ELR (cell line): ENCODE data around the gene PTPRN2.

ENCODE experiments used
- DNase-seq: peaks from one replicate; pipeline ENCODE4 v3.0.0-alpha.2; 2015; ENCODE audit warnings: low read depth

Gene PTPRN2

DNA sequence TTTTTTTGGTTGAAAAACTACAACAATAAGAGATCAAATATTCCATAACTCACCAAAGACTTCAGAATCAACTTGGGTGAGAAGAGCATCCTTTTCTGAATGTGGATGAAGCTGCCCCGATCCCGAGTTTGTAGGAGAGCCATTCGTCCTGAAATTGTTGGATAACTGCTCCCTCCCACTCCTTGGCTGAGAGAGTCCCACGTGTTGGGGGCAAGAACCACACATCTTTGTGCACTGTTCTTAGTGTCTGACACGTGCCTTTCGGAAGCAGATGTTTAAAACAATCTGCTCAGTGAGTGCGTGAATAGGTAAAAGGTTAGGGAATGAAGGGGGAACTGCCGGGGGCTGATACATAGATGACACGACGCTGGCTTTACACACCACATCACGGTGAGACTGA is 575.7 kb downstream of the PTPRN2 start:
- DNase-seq: no peak

DNA sequence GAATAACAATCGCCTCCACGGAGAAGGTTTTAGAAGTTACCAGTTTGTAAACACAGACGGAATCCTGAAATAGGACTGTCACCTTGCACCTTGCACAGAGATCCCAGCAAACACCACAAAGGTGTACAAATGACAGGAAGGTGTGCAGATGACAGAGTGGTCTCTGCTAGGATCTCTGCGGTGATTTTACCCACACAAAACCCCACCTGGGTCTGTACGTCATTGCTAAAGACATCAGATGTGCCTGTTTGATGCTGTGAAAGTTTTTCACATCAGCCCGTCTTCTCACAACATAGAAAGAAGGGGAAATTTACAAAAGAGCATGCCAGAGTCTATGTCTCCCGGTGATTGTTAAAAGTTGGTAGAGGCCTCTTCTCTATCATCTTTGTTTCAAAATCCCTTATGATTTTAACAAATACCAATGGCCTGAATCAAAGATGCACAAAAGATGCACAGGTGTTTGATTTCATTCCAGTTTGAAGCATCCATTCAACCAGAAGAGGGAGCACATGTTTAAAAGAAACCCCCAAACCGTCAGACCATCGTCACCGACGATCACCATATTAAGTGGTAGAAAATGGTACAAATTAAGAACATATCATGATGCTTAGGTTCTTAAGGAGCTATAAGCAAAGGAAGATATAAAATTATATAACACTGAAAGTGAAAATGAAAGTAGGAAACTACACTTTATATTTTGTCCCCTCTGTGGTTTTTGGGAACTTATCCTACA is 576.5 kb downstream of the PTPRN2 start:
- DNase-seq: no peak

DNA sequence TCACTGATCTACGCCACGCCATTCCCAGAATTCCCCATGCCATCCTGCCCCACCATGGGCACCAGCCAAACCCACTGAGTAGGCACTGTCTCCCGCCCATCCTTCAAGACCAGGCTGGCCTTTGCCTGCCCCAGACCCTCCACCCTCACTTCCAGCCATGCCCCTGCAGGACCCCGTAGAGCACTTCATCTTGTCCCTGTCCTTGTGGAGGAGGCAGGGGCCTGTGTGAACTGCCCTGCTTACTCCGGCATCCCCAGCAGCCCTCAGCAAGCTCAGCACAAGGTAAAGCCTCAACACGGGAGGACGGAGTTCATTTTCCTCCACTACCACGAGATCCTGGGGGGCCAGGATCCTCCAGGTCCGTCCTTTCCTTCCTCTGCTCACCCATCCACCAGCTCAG is 577.7 kb downstream of the PTPRN2 start:
- DNase-seq: no peak

DNA sequence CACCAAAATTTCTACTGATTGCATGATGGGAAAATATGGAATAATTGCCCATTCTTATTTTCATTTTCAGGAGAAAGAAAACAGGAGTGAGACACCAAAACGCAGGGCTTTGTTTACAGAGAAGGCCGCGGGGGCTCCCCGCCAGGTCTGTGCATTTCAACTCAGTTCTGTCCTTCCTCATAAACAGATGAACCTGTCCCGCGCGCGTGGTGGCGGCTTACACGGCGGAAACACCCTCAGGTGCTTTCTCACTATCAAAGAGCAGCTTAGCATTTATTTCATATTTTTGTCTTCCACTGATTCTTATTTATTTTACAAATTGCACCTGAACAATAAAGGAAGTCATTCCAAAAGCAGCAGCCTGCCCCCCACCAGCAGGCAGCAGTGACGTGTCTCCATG is 579.4 kb downstream of the PTPRN2 start:
- DNase-seq: no peak

DNA sequence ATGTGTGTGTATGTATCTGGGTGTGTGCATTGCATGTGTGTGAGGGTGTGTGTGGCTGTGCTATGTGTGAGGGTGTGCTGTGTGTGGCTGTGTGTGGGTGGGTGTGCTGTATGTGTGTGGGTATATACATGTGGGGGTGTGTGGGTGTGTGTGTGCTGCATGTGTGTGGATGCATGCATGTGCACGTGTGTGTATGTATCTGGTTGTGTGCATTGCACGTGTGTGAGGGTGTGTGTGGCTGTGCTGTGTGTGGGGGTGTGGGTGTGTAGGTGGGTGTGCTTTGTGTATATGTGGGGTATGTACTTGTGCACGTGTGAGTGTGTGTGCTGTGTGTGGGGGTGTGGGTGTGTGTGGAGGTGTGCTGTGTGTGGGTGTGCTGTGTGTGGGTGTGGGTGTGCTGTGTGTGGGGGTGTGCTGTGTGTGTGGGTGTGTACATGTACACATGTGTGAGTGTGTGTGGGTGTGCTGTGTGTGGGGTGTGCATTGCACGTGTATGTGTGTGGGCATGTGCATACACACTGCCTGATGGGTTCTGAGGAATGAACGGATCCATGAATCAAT is 579.8 kb downstream of the PTPRN2 start:
- no peak for DNase-seq

DNA sequence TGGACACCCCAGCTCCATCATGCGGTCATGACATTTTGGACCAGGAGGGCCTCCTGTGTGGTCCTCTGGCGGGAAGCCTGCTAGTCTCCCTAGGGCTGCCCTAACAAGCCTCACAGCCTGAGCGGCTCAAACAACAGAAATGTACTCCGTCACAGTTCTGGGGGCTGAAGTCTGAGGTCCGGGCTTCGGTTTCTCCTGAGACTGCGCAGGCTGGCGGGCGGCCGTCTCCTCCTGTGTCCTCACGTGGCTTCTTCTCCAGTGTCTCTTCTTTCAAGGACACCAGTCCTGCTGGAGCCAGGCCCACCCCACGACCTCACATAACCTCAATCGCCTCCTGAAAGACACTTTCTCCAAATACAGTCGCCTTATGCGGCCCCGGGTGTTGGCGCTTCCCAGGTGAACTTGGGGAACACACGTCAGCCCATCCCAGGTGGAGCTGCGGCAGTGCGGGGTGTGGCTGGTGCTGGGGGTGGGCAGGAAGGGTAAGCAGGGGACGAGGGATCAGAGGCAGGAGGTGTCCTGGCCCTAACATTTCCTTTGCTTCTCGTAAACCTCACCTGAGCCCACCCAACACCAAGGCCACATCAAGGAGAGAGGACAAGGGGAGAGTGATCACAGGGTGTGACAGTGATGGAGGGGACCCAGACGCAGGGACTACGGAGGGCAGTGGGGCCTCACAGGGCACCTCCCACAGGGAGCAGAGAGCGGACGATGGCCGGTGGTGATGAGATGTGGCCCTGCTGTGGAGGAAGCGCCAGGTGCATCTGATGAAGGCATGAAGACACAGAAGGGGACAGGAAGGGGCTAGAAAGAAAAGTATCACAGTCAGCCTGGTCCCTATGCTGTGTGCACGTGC is 580.6 kb downstream of the PTPRN2 start:
- DNase-seq: no peak

GRCh38 chr7:158005531-158005930 is 582.1 kb downstream of the PTPRN2 start:
- DNase-seq: no peak

DNA sequence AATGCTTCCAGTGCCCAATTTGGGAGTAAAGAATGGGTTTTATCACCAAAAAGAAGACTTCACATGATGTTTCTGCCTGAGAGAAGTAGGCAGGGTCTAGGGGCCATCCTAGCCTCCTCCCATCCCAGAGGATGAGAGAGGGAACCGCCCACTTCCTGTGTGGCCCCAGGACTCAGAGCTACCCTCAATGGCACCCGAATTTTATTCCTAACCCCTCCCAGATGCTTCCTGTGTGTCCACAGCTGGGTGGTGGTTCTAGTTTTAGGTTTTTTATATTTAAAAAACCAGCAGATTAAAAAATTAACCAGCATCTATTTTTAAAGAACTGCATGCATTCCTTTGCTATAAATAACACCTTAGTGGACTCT is 583.5 kb downstream of the PTPRN2 start:
- no peak for DNase-seq

DNA sequence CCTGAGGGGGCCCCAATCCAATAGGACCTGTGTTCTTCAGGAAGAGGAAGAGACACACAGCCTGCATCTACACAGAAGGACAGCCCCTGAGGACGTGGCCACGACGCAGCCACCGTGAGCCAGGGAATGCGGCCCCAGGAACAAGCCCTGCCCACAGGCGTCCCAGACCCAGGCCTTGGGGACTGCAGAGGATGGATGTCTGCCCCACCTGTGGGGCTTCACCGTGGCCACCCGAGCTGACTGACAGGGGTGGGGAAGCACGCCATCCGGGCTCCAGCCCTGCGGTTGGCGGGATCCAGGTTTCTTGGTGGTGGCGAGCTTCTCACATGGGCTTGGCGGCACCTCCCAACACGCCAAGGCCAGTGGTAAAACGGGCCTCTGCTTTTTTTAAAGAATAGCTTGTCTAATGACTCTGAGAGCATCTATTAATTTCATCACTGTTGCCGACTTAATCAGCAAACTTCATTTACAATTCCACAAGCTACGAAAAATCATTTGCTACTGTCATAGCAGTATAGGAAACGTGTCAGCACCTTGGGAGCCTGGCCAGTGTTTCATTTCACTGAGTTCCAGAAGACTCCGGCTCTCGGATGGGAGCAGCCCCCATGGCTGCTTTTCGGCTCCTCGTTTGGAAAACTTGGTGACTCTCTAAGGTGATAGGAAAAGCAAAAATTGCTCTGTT is 584.0 kb downstream of the PTPRN2 start:
- DNase-seq: no peak

GRCh38 chr7:158002486-158003080 is 585.0 kb downstream of the PTPRN2 start:
- DNase-seq: no peak

DNA sequence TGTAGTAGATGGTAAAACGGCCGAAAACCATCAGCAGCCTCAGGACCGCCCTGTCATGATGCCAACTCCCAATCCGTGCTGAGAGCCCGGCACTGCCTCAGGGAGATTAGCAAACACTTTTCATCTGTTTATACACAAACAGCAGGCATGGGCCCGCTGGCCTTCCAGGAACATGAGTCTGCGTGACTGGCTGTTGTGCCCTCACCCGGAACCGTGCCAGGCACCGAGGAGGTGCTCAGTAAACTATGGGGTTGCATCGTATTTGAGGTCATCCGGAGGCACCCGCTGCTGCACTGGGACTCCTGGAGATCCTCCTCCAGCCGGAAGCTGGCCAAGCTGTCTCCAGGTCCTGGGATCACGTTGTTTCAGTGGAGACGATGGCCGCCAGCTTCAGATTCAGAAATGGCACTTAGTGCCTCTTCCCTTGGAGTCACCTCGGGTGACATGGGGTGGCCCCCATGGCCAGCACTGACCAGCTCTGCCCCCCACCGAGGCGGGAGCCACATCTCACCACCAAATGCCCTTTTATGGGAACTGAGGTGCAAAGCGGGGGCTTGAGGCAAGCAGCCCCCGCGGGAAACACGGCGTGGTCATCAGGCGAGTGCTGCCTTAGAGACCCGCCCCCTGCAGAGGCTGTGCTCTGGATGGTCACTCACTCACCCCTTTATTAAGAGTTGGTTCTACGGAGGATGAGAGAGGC is 585.9 kb downstream of the PTPRN2 start:
- no peak for DNase-seq

DNA sequence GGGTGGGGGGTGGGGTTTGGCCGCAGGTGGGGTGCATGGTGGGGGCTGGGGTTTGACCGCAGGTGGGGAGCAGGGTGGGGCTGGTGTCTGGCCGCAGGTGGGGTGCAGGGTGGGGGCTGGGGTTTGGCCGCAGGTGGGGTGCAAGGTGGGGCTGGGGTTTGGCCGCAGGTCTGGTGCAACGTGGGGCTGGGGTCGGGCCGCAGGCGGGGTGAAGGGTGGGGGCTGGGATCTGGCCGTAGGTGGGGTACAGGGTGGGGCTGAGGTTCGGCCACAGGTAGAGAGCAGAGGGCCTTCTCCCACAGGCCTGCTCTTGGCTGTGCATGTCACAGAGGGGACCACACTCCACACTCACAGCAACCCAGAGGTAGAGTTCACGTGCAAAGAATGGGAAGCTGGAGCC is 586.6 kb downstream of the PTPRN2 start:
- no peak for DNase-seq

DNA sequence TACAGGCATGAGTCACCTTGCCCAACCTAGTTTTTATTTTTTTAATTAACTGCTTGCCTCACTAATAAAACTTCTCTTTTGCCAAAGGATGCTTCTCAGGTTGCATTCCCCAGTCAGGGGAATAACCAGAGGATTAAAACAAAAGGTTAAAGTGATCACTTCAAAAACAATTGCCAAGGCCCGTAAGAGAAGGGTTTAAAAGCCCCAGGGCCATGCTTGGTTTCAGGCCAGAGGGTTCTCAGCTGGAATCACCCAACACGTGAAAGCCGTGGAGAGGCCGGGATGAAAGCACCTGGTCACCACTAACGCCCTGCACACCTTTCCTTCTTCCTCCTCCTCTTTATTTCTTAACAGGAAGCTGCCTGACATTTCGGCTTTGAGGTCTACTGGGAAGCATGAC is 587.5 kb downstream of the PTPRN2 start:
- DNase-seq: no peak

GRCh38 chr7:157998884-157999552 is 588.6 kb downstream of the PTPRN2 start:
- DNase-seq: no peak

GRCh38 chr7:157997471-157997870 is 590.2 kb downstream of the PTPRN2 start:
- no peak for DNase-seq

DNA sequence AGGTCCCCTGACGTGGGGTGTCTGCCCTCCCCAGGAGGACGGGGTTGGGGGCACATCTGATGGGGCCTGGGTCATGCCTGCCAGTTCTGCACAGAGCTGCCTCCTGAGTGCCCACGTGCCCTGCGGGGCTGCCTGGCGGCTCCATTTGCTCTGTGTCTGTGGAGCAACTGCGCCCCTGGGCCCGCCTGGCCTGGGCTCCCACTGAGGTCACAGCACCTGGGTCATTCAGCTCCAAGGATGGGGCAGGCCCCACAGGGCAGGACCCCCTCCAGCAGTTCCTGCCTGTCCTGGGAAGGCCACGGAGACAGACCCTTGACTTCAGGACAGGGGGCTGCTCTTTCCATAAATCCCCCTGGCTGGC is 590.6 kb downstream of the PTPRN2 start:
- no peak for DNase-seq

DNA sequence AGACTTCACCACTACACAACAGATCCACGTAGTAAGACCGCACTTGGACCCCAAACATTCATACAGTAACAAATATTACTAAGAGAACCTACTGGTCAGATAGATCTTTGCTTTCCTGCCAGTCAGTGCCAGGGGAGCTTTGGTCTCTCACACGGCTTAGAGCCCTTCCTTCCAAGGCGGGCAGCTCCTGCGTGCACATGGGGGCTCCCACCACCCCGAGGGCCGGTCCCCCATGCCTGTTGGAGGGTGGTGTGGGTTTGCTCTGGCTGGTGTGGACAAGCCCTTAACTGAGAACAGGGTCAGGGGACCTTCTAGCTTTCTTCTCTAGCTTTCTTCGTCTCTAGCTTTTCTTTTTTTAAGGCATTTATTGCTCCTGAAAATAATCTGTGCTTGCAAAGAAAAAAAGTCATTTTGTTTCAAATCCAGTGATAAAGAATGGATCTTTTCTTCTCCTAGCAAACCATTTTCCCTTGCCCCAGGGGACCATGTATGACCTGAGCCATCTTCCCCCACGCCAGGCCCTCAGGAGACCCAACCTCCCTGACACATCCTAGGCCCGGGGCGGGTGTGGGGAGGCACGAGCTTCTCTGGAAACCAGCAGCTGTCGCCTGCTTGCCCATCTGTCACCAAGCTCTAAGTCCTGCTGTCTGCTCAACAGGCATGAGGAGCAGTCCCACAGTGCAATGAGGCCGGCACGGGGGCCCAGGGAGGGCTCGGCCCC is 591.1 kb downstream of the PTPRN2 start:
- DNase-seq: no peak

GRCh38 chr7:157995815-157996214 is 591.8 kb downstream of the PTPRN2 start:
- DNase-seq: no peak

GRCh38 chr7:157994319-157994718 is 593.3 kb downstream of the PTPRN2 start:
- no peak for DNase-seq

GRCh38 chr7:157993406-157994105 is 594.1 kb downstream of the PTPRN2 start:
- no peak for DNase-seq
